GM23338 (cell line): Measurements from ENCODE around the gene NDUFV1. TPM values are rescaled to one million over a fixed set of nuclear protein-coding genes. Genes with fewer than 3 reads are reported as not detected.
A peak's percentile ranks its signal among the peaks of the same experiment; 100 is the strongest.
"Not testable (repeated sequence)": the region's sequence is repeated elsewhere in the genome, so short reads cannot be mapped to it uniquely, and the experiment has no call there.

Experiments
- ATAC-seq: fragments of 200-7000 bp; cut with Tn5 transposase; 3 replicates; pipeline ENCODE4 v1.9.1; 2020
- DNase-seq: peaks from one replicate; pipeline ENCODE4 v3.0.0-alpha.2; 2015; ENCODE audit warnings: low spot score
- H2AFZ ChIP-seq: fragments of 200-600 bp; sonication (generic); 2 replicates; pipeline ENCODE4 v1.8.0; 2016; ENCODE audit warnings: antibody characterized with exemption, mild to moderate bottlenecking, moderate library complexity
- H3F3A ChIP-seq: fragments of 200-600 bp; sonication (generic); replicated peaks from 2 replicates; pipeline ENCODE4 v1.8.0; 2017; ENCODE audit warnings: antibody characterized with exemption, mixed run types, low read depth
- H3K27ac ChIP-seq: fragments of 200-600 bp; sonication (generic); 2 replicates; pipeline ENCODE4 v1.6.1; 2016; ENCODE audit warnings: low read depth
- H3K27me3 ChIP-seq: fragments of 200-600 bp; sonication (generic); 2 replicates; pipeline ENCODE4 v1.8.0; 2016; ENCODE audit warnings: mild to moderate bottlenecking, mixed run types, moderate library complexity; ENCODE audit not compliant: insufficient read depth
- H3K36me3 ChIP-seq: fragments of 200-600 bp; sonication (generic); 2 replicates; pipeline ENCODE4 v1.8.0; 2016; ENCODE audit warnings: mild to moderate bottlenecking; ENCODE audit not compliant: insufficient read depth
- H3K4me1 ChIP-seq: fragments of 200-600 bp; sonication (generic); 2 replicates; pipeline ENCODE4 v1.8.0; 2016; ENCODE audit warnings: mild to moderate bottlenecking, moderate library complexity; ENCODE audit not compliant: insufficient read depth
- H3K4me2 ChIP-seq: fragments of 200-600 bp; sonication (generic); 2 replicates; pipeline ENCODE4 v1.7.1; 2017; ENCODE audit warnings: mixed run types
- H3K4me3 ChIP-seq: fragments of 200-600 bp; sonication (generic); 2 replicates; pipeline ENCODE4 v1.6.1; 2016; ENCODE audit warnings: mixed run types
- H3K79me2 ChIP-seq: fragments of 200-600 bp; sonication (generic); replicated peaks from 2 replicates; pipeline ENCODE4 v1.8.0; 2017; ENCODE audit warnings: mild to moderate bottlenecking; ENCODE audit not compliant: insufficient read depth
- H3K9me2 ChIP-seq: fragments of 200-600 bp; sonication (generic); 2 replicates; pipeline ENCODE4 v1.8.0; 2017; ENCODE audit not compliant: insufficient read depth
- H4K20me1 ChIP-seq: fragments of 200-600 bp; sonication (generic); replicated peaks from 2 replicates; pipeline ENCODE4 v1.8.0; 2017; ENCODE audit warnings: mild to moderate bottlenecking; ENCODE audit not compliant: insufficient read depth
- H3K27ac Mint-ChIP-seq: 2 replicates; pipeline ENCODE4 v1.8.0; 2020; ENCODE audit warnings: inconsistent platforms, mild to moderate bottlenecking, moderate library complexity, mixed read lengths
- H3K27me3 Mint-ChIP-seq: 3 replicates; pipeline ENCODE4 v1.8.0; 2022; ENCODE audit warnings: low read depth, mild to moderate bottlenecking, moderate library complexity, mixed read lengths, inconsistent platforms; ENCODE audit not compliant: insufficient read depth, poor library complexity
- H3K36me3 Mint-ChIP-seq: 3 replicates; pipeline ENCODE4 v1.8.0; 2021; ENCODE audit warnings: low read depth, mild to moderate bottlenecking, inconsistent platforms, moderate library complexity, mixed read lengths
- H3K4me1 Mint-ChIP-seq: 3 replicates; pipeline ENCODE4 v1.8.0; 2020; ENCODE audit warnings: mild to moderate bottlenecking, inconsistent platforms, mixed read lengths
- H3K4me3 Mint-ChIP-seq: 3 replicates; pipeline ENCODE4 v1.8.0; 2021; ENCODE audit warnings: moderate library complexity, mild to moderate bottlenecking, inconsistent platforms, mixed read lengths
- H3K9me3 Mint-ChIP-seq: 3 replicates; pipeline ENCODE4 v1.8.0; 2020; ENCODE audit warnings: moderate library complexity, mild to moderate bottlenecking, inconsistent platforms, mixed read lengths
- CREB1 ChIP-seq: fragments of 250-450 bp; sonication (Bioruptor Pico); IDR thresholded peaks from 2 replicates; pipeline ENCODE4 v1.5.0; 2020; ENCODE audit warnings: low read depth, mild to moderate bottlenecking, moderate library complexity
- CTCF ChIP-seq, 2 experiments: fragments of 200-600 bp in 1 of 2; sonication (generic) in 1 of 2; conservative IDR thresholded peaks; 2 replicates each; pipeline versions ENCODE4 v1.5.1 to v1.6.1; 2016 to 2017; ENCODE audit warnings: antibody characterized with exemption in 2 of 2, low read depth in 2 of 2, mild to moderate bottlenecking in 2 of 2, moderate library complexity in 1 of 2
- ETS1 ChIP-seq: IDR thresholded peaks from 2 replicates; pipeline ENCODE4 v1.6.1; 2016; ENCODE audit warnings: antibody characterized with exemption
- EZH2 ChIP-seq: fragments of 200-600 bp; sonication (generic); IDR thresholded peaks from one replicate; pipeline ENCODE4 v1.8.0; 2017; ENCODE audit warnings: antibody characterized with exemption, mild to moderate bottlenecking, low read depth; ENCODE audit not compliant: unreplicated experiment
- EZH2phosphoT487 ChIP-seq: fragments of 200-600 bp; sonication (generic); IDR thresholded peaks from one replicate; pipeline ENCODE4 v1.8.1; 2018; ENCODE audit warnings: antibody characterized with exemption; ENCODE audit not compliant: unreplicated experiment
- JUNB ChIP-seq: IDR thresholded peaks from one replicate; pipeline ENCODE4 v1.6.1; 2016; ENCODE audit warnings: antibody characterized with exemption; ENCODE audit not compliant: unreplicated experiment
- REST ChIP-seq: IDR thresholded peaks from one replicate; pipeline ENCODE4 v1.6.1; 2018; ENCODE audit warnings: antibody characterized with exemption; ENCODE audit not compliant: unreplicated experiment
- ZNF114 ChIP-seq: fragments of 250-450 bp; sonication (Bioruptor Pico); IDR thresholded peaks from 2 replicates; pipeline ENCODE4 v1.5.0; 2020; ENCODE audit warnings: mild to moderate bottlenecking, moderate library complexity
- ZNF331 ChIP-seq: fragments of 250-450 bp; sonication (Bioruptor Pico); IDR thresholded peaks from 2 replicates; pipeline ENCODE4 v1.5.0; 2020; ENCODE audit warnings: low read depth, mild to moderate bottlenecking, moderate library complexity
- ZNF462 ChIP-seq: fragments of 250-450 bp; sonication (Bioruptor Pico); IDR thresholded peaks from 2 replicates; pipeline ENCODE4 v1.5.0; 2020; ENCODE audit warnings: mild to moderate bottlenecking, moderate library complexity
- polyA plus RNA-seq: library from polyadenylated mRNA; unstranded; fragments of >200 nt; fragmentation: Nextera tagmentation; extraction: Ambion mirVana; gene quantifications from 2 replicates; pipeline ENCODE4 v1.2.1, GENCODE V29; 2016
- total RNA-seq: library from RNA; depleted of rRNA; stranded (reverse); fragments of >200 nt; shearing (Covaris generic); gene quantifications from 2 replicates; pipeline ENCODE4 v1.2.3, GENCODE V29; 2014

The NDUFV1 gene
- total and polyA plus RNA-seq, 2 experiments from 2014 or later: 104 to 241 TPM

GRCh38 chr11:67563705-67564114 is 43.0 kb upstream of the NDUFV1 start:
- not testable (repeated sequence) for H3K27me3 ChIP-seq, H3K4me3 ChIP-seq, H3K9me3 Mint-ChIP-seq, H3K36me3 Mint-ChIP-seq, H4K20me1 ChIP-seq, H3K27ac ChIP-seq, H3F3A ChIP-seq, DNase-seq, H3K9me2 ChIP-seq, H3K4me3 Mint-ChIP-seq, H3K27ac Mint-ChIP-seq, H3K36me3 ChIP-seq, H3K27me3 Mint-ChIP-seq, ATAC-seq, H3K79me2 ChIP-seq
- Histone ChIP-seq H2AFZ (peak overlapping the region; percentile 59), H3K4me2 (peak overlapping the region; percentile 8; the same call in 1 of the 2 replicates), H3K4me1 (peaks cover 14% of the 10 kb centered on the region)
- peaks cover 14% of the 10 kb centered on the region for H3K4me1 Mint-ChIP-seq

GRCh38 chr11:67564230-67564629 is 42.5 kb upstream of the NDUFV1 start:
- no peaks in the 10 kb centered on the region for H3K36me3 Mint-ChIP-seq
- no peaks in the 10 kb centered on the region for H3K79me2 ChIP-seq
- H3K4me1 Mint-ChIP-seq: peaks cover 14% of the 10 kb centered on the region
- no peak overlapping the region for H3K27ac ChIP-seq
- no peak overlapping the region for H3K4me3 ChIP-seq
- H3K4me2 ChIP-seq: no peak overlapping the region
- no peaks in the 10 kb centered on the region; the same call in 2 of the 3 replicates for H3K9me3 Mint-ChIP-seq
- no peaks in the 10 kb centered on the region for H3F3A ChIP-seq
- no peak overlapping the region for H3K4me3 Mint-ChIP-seq
- ATAC-seq: no peak
- DNase-seq: no peak
- H3K36me3 ChIP-seq: no peaks in the 10 kb centered on the region
- H3K4me1 ChIP-seq: peaks cover 14% of the 10 kb centered on the region
- H3K27ac Mint-ChIP-seq: no peak overlapping the region
- peaks cover 4% of the 10 kb centered on the region for H3K27me3 Mint-ChIP-seq
- no peaks in the 10 kb centered on the region for H3K27me3 ChIP-seq
- H2AFZ ChIP-seq: peak overlapping the region; percentile 59; the same call in 1 of the 2 replicates
- H3K9me2 ChIP-seq: no peaks in the 10 kb centered on the region
- no peaks in the 10 kb centered on the region for H4K20me1 ChIP-seq
- TF ChIP-seq EZH2 (no peak), CREB1 (CRISPR knock-in tag) (no peak), CTCF (conservative IDR thresholded peaks at IDR 0.05; ENCODE audit: low read depth in 2 of 2) (no peak), ZNF331 (CRISPR knock-in tag) (no peak), EZH2phosphoT487 (no peak), REST (no peak), ZNF114 (CRISPR knock-in tag) (no peak), JUNB (no peak), ETS1 (no peak), ZNF462 (CRISPR knock-in tag) (no peak)
